GM12878 (cell line): ENCODE data around the gene ABTB1. TPM values are rescaled to one million over a fixed set of nuclear protein-coding genes. Genes with fewer than 3 reads are reported as not detected.

ENCODE experiments used
- ATAC-seq: fragments of 200-7000 bp; cut with Tn5 transposase; 3 replicates; pipeline ENCODE4 v1.9.1; 2020; ENCODE audit warnings: mild to moderate bottlenecking, moderate library complexity
- BruUV-seq: library from RNA; stranded (reverse); fragments of 400-500 nt; replicated peaks from 2 replicates; lab custom pipeline; 2021; lab: Mats Ljungman, UMichigan
- CTCF ChIA-PET: fragments of 300-600 bp; sonication (Branson Sonifier 250); formaldehyde crosslinking; extraction: SDS; loops from one replicate; lab custom pipeline; 2021; ENCODE audit warnings: inconsistent platforms; lab: Yijun Ruan, JAX
- POLR2A ChIA-PET: fragments of 350-600 bp; formaldehyde crosslinking; extraction: SDS; loops from one replicate; lab custom pipeline; 2021; ENCODE audit warnings: inconsistent platforms; lab: Charles Lee
- RAD21 ChIA-PET: fragments of 300-600 bp; sonication (Branson Sonifier 250); formaldehyde crosslinking; loops from one replicate; lab custom pipeline; 2023; ENCODE audit warnings: antibody characterized with exemption; ENCODE audit not compliant: unreplicated experiment; lab: Charles Lee
- SMC1A ChIA-PET: fragments of 300-600 bp; sonication (Branson Sonifier 250); formaldehyde crosslinking; loops from one replicate; lab custom pipeline; 2023; ENCODE audit not compliant: unreplicated experiment, uncharacterized antibody; lab: Charles Lee
- DNase-seq: peaks from one replicate; pipeline ENCODE4 v3.0.0-alpha.2; 2011; ENCODE audit warnings: low read depth, low spot score
- FAIRE-seq: peaks from 3 replicates; lab custom pipeline; 2011; peaks lifted over from hg19 to GRCh38; lab: Jason Lieb, UNC
- H2AFZ ChIP-seq: 2 replicates; pipeline ENCODE4 v1.6.0; 2011; ENCODE audit warnings: low read depth, low read length, control low read depth; ENCODE audit not compliant: control insufficient read depth
- H3K27ac ChIP-seq: 2 replicates; pipeline ENCODE4 v1.5.1; 2011; ENCODE audit warnings: control low read depth; ENCODE audit not compliant: control insufficient read depth, insufficient read depth
- H3K27me3 ChIP-seq, 2 experiments: replicated peaks in 1 of 2; 2 replicates each; pipeline versions ENCODE4 v1.6.0 to v1.6.1; 2011; ENCODE audit warnings: low read length in 1 of 2; ENCODE audit not compliant: control insufficient read depth in 2 of 2, insufficient read depth in 2 of 2
- H3K36me3 ChIP-seq, 2 experiments: 2 replicates each; pipeline ENCODE4 v1.5.1; 2011; ENCODE audit warnings: low read length in 1 of 2; ENCODE audit not compliant: control insufficient read depth in 2 of 2, insufficient read depth in 2 of 2
- H3K4me1 ChIP-seq: 2 replicates; pipeline ENCODE4 v1.6.1; 2011; ENCODE audit warnings: mild to moderate bottlenecking, low read length, moderate library complexity, mixed read lengths; ENCODE audit not compliant: control insufficient read depth, insufficient read depth
- H3K4me2 ChIP-seq: 2 replicates; pipeline ENCODE4 v1.6.0; 2011; ENCODE audit warnings: control low read depth; ENCODE audit not compliant: control insufficient read depth, insufficient read depth
- H3K4me3 ChIP-seq: fragments of 200-600 bp; sonication (generic); 2 replicates; pipeline ENCODE4 v1.5.1; 2016
- H3K79me2 ChIP-seq: 2 replicates; pipeline ENCODE4 v1.6.0; 2011; ENCODE audit warnings: low read length; ENCODE audit not compliant: control insufficient read depth, insufficient read depth
- H3K9ac ChIP-seq: 2 replicates; pipeline ENCODE4 v1.8.0; 2011; ENCODE audit warnings: low read length, control low read depth, mixed read lengths; ENCODE audit not compliant: control insufficient read depth, insufficient read depth
- H3K9me3 ChIP-seq: replicated peaks from 3 replicates; pipeline ENCODE4 v1.5.1; 2011; ENCODE audit warnings: mild to moderate bottlenecking, low read length; ENCODE audit not compliant: control insufficient read depth, insufficient read depth
- H4K20me1 ChIP-seq: 2 replicates; pipeline ENCODE4 v1.6.0; 2011; ENCODE audit not compliant: control insufficient read depth, insufficient read depth
- CBX3 ChIP-seq: fragments of 200-600 bp; sonication (generic); IDR thresholded peaks from 2 replicates; pipeline ENCODE4 v1.6.1; 2016; ENCODE audit warnings: low read depth, borderline replicate concordance
- IRF4 ChIP-seq: IDR thresholded peaks from 2 replicates; pipeline ENCODE4 v1.6.1; 2011; ENCODE audit warnings: low read depth, low read length
- RAD51 ChIP-seq: fragments of 450-650 bp; IDR thresholded peaks from 2 replicates; pipeline ENCODE4 v1.6.1; 2016; ENCODE audit warnings: moderate library complexity, mild to moderate bottlenecking, inconsistent platforms
- SUZ12 ChIP-seq: fragments of 200-600 bp; sonication (generic); IDR thresholded peaks from one replicate; pipeline ENCODE4 v1.6.1; 2018; ENCODE audit warnings: antibody characterized with exemption, mild to moderate bottlenecking; ENCODE audit not compliant: unreplicated experiment
- ZBTB33 ChIP-seq: fragments of 450-650 bp; IDR thresholded peaks from 2 replicates; pipeline ENCODE4 v1.6.1; 2017; ENCODE audit warnings: mild to moderate bottlenecking
- ZBTB4 ChIP-seq: fragments of 450-650 bp; formaldehyde crosslinking; IDR thresholded peaks from 2 replicates; pipeline ENCODE4 v1.4.0; 2022; ENCODE audit warnings: mild to moderate bottlenecking, moderate library complexity
- WGBS: methylation state at CpG from one replicate; pipeline ENCODE4 v1.1.6; 2016; ENCODE audit warnings: low lambda C conversion rate; ENCODE audit not compliant: insufficient replicate concordance, insufficient coverage; ENCODE audit errors: missing lambda C conversion rate; 5-methylcytosine and 5-hydroxymethylcytosine counted together
- in situ Hi-C: fragments of 300-500 bp; cut with MboI; formaldehyde crosslinking; loops from 9 replicates; pipeline ENCODE4 v1.14.3; 2018; ENCODE audit warnings: mixed read lengths
- intact Hi-C: fragments of 100-400 bp; cut with micrococcal nuclease; formaldehyde crosslinking; loops from one replicate; pipeline ENCODE4 v1.14.2; 2022; ENCODE audit not compliant: unreplicated experiment
- polyA plus RNA-seq, 11 experiments: library from polyadenylated mRNA; depleted of rRNA in 4 of 11; unstranded in 6 of 11; stranded (reverse) in 5 of 11; fragments of >200 nt; fragmentation: Nextera tagmentation in 4 of 11; fragmentation: Illumina TruSeq in 1 of 11; extraction: Ambion mirVana in 4 of 11; extraction: Trizol in 1 of 11; gene quantifications; 1 replicate in 1 of 11; 2 replicates in 10 of 11; pipeline versions ENCODE4 v1.2.1 to v1.2.3, GENCODE V29; 2011 to 2016; ENCODE audit warnings: inconsistent platforms in 2 of 11, missing spikeins in 2 of 11, low read depth in 1 of 11
- total RNA-seq, 4 experiments: library from RNA; depleted of rRNA in 3 of 4; stranded (reverse); fragments of >200 nt in 3 of 4; fragmentation: Illumina TruSeq in 1 of 4; extraction: Trizol in 1 of 4; gene quantifications; 2 replicates each; pipeline versions ENCODE4 v1.2.1 to v1.2.3, GENCODE V29; 2013 to 2021

ABTB1 gene
- total and polyA plus RNA-seq, 10 of the 15 experiments (the other 5 are each of a cell fraction or from before 2014, with no cell fraction given): 0.11 to 10.2 (median 7.1) TPM

- SMC1A ChIA-PET: interaction anchor here (1.0 to 1.3 kb wide), 2 partner anchors 15 to 205 kb away, joined by 3 read pairs; no protein-coding TSS in a partner anchor
Measured at GRCh38 chr3:127662001-127662469, 10.7 kb upstream of the ABTB1 start.

More at GRCh38 chr3:127662001-127662469, 10.7 kb upstream of the ABTB1 start:
- no peak overlapping the region for H3K4me3 ChIP-seq
- BruUV-seq: no TSS peak
- no peak for DNase-seq
- no peaks in the 10 kb centered on the region for H3K4me1 ChIP-seq
- 85% methylated on average over 11 of the region's 11 CpGs for WGBS
- H3K27me3 ChIP-seq: no peaks in the 10 kb centered on the region
- ChIA-PET POLR2A (no interaction called here), RAD21 (no interaction called here), CTCF (interaction anchor here (0.8 to 0.9 kb wide), 2 partner anchors 11 to 298 kb away, joined by 3 to 4 read pairs; no protein-coding TSS in a partner anchor)
- no peak for TF ChIP-seq ZBTB4 (CRISPR knock-in tag)
- TF ChIP-seq ZBTB33: no peak
- TF ChIP-seq IRF4: no peak
- no peak for TF ChIP-seq SUZ12
- no peak for TF ChIP-seq RAD51
- no peak for TF ChIP-seq CBX3
- no peaks in the 10 kb centered on the region for H3K9me3 ChIP-seq
- no peak for FAIRE-seq
- no peak overlapping the region for H3K27ac ChIP-seq
- no peak for ATAC-seq
- intact Hi-C loops (no loop called here), in situ Hi-C loops (no loop called here)
- no peaks in the 10 kb centered on the region for H3K36me3 ChIP-seq
- H2AFZ ChIP-seq: no peak overlapping the region
- no peak overlapping the region for H3K9ac ChIP-seq
- H3K4me2 ChIP-seq: no peak overlapping the region
- H3K79me2 ChIP-seq: no peaks in the 10 kb centered on the region
- no peaks in the 10 kb centered on the region for H4K20me1 ChIP-seq
